COR-L47 (cell line): Measurements from ENCODE around the gene TPH1.

Experiments used
- DNase-seq: peaks from one replicate; lab custom pipeline; 2025; lab: John Stamatoyannopoulos, UW

Gene TPH1

DNA sequence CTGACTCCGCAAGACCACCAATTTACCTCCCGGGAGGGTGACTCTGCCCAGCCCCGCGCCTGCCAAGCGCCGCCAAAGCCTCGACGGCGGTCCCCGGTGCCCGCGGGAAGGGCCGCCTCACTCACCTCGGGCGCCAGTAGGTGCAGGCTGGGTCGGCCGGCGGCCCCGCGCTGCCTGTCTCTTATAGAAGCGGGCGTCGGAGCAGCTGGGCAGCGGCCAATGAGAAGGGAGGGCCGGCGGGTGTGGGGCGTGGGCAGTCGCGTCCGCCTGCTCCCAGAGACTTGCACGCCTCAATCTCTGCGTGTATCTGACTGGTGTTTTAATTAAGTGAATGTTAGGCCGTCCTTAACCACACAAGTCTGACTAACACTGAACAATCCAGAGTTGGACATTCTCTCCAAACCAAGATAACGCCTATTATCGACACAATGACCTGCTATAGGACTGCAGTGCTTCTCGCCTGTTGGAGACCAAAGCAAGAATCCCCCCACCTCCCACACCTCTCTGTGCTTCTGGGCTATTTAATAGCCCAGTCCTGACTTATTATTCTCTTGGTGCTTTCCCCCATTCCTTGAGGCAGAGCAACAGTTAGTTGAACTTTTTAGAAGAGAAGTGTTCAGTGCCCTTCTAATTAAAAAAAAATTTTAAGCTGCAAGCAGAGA lies at the start of gene TPH1:
TSS of gene TPH1 (minus strand) at position 154 of the 662 bp plus-strand sequence. CDS start 5,507 bp downstream, outside the sequence.
- DNase-seq, result no peak

DNA sequence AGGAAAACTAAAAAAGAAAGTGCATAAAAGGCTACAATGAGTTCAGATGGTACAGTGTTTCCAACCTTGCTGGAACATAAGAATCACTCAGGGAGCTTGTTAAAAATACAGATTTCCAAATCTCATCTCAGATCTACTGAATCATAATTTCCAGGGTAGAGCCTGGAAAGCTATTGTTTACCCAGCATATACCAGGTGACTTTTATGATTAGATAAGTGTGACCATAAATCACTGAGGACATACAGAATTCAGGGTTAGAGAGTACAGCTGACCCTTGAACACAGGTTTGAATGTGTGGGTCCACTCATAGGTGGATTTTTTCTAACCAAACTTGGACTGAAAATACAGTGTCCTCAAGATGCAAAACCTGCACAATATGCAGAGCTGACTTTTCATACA lies 47.9 kb upstream of the TPH1 start:
- DNase-seq, result no peak

DNA sequence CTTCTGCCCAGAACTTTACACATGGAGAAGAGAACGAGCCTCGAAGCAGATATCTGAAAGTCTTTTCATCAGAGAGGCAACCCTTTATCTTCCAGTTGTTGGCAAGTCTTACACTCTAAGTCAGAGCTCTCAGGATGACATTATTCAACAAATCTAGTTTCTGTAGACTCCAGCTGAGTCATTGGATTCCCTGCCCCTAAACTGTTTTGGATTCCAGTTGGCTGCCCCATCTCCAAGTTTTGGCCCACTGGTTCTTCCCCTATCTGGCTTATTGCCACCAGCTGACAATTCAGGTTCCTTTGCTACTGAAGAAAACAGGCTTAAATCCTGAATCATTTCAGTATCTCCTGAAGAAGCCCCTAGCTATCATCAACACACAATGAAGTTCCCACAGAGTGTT lies 45.7 kb upstream of the TPH1 start:
- DNase-seq, result no peak

DNA sequence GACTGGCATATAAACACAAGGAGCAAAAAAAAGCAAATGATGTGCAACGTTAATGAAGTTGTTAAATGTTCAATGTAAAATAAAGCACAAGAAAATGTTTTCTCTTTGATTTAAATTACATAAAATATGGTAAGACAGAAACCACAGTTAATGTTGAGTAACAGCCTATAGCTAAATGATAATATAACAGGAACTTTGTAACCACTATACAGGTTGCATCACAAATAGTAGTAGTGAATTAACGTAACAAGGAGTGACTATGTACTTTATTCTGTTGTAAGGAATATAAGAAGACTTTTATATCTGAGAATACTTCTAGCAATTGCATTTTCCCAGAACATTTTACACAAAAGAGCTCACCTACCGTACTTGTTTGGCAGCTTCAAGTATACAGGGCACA lies 42.9 kb upstream of the TPH1 start:
- no peak for DNase-seq

DNA sequence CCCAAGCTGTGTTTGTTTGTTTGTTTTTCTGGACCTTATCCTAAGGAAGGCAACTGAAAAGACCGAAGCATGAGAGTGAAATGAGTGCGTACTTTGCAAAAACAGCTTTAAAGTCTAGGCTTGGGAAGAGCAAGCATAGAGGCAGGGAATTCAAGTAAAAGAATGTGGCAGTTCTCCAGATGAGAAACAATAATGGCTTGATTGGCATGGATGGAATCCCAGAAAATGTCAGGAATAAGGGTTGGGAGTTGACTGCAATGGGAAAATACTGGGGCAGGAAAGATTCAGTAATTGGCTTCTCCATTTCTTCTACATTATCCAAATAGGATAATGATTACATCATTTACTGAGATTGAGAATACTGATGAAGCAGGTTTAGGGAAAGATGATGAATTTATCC lies 42.3 kb upstream of the TPH1 start:
- no peak for DNase-seq

DNA sequence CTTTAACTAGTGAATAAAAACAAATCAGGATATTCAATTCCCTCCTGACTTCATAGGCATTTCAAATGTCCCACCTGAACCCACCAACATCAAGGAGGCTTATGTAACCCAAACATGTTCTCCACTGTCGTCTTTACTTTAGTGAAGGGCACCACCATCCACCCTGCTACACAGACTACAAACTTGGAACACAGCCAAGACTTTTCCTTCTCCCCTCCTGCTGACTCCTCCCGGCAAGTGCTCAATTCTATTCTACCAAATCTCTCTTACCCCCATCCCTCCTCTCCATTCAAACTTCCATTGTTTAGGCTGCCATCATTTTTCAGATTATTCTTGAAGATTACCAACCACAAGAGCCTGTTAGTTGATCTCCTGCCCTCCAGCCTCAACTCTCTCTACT lies 35.5 kb upstream of the TPH1 start:
- DNase-seq, result peak; percentile 15

DNA sequence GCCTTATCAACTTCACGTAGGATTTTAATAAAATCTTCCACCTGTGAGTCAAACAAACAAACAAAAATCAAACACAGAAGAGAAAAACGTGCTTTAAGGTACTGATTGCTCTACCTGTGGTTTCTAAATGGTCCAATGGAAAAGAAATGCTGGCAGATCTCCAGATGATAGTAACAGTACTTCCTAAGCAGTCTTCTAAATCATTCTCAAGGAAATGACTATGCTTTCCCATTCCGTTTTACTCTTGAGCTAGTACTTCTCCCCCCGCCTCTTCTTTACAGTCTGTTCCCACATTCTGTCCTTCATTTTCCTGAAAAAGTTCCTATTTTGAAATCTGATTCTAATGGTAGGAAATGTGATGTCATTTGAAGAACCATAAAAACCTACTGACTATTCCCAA lies 34.4 kb upstream of the TPH1 start:
- no peak for DNase-seq

DNA sequence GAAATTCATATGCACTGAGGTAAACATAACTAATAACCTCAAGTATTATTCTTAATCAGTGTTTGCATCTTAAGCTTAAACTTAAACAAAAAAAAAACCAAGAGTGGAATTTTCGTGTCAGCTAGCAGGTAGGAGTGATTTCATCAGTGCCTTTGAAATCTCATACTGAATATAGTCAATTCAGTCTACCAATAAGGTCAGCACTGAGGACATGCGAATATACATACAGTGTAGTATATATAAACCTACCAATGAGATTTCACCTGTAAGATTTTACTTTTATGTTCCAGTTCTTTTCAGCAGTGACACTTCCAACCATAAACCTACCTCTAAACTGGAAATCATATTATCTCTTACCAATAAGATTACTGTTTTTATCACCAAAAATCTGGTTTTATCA lies 32.8 kb upstream of the TPH1 start:
- DNase-seq, result no peak

DNA sequence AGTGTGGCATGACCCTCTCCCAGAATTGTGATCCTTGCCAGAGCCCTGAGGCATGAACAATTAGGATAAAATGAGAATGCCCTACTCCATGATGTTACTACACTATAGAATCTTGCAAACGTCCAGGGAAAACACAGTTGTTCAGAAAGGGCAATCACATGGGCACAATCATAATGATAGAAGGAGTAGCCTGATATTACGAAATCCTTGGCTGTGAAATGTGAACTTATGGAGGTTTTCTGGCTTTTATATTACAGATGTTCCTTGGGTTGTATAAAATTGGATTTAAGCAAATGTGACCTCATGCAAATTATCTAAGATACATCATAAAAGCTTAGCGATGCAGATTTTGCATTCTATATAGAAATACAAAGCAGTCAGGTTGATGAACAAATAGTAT lies 29.4 kb upstream of the TPH1 start:
- no peak for DNase-seq

DNA sequence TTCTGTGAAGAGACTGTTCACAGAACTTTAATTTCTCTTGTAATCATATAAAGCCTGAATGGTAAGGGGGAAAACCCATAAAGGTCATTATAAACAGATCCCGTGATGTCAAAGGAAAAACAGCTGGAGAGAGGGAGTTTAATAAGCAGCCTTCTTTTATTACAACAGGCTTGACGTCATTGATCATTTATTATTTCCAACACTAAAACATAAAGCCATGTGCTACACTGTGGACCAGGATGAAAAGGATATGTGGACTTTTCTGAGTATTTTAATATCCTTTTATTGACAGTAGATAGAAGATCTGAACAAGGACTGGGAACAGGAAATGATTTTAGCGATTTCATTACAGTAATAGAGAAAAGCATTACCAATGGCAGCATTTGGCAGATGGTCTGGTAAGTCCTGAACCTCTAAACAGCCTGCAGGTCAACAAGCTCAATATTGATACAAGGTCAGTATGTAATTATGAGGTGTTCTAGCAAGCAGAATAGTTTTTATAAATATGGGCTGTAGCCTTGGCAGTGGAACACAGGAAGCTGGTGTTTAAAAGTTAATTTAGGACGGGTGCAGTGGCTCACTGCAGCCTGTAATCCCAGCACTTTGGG lies 25.1 kb upstream of the TPH1 start:
- peak; percentile 38 for DNase-seq

DNA sequence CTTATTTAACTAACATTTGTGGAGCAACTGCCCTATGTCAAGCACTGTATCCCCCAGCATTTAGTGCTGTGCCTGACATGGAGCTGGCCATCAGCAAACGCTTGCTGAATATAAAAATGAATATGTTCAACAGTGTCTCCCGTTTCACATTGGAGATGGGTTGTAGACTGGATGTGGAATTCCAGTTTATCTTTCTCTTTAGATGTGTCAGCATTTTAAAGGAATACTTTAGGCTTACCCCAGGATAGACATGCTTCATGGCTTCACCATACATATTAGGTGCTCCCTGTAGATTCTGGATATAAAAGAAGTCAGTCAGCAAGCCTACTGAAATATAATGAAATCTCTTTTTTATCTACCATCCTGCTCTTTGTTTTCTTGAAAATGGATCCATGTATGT lies 21.3 kb upstream of the TPH1 start:
- no peak for DNase-seq

DNA sequence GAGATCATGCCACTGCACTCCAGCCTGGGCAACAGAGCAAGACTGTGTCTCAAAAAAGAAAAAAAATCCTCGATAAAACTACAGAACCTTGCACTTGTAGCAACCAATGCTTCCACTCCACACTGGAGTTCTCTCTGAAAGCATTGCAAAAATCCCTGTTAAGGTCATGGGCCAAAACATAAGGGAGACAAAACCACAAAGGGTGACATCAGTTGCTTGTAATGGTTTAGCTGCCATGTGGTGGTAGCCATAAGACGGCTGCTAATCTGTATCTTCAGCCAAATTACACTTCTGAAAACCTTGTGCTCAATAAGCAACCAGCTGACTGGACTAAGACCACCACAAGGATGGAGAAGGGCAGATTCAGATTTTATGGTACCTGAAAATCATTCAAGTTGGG lies 20.6 kb upstream of the TPH1 start:
- no peak for DNase-seq

DNA sequence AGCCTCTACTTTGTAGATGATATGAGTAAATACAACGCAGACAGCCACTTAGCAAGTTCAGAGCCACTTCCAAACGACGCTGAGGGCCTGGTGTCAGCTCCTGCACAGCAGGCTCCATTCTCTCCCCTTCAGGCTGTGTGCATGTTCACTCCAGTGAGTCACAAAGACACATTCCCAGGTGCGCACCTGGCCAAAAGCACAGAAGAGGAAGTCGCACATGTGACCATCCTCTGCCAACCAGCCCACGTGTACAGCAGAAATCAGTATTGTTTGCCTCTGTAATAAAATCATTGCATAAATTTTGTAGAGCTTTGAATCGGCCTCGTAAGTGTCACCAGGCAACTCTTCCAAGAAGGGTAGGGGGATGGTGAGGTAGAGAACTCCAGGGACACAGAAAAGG lies 19.5 kb upstream of the TPH1 start:
- DNase-seq, result peak; percentile 77

DNA sequence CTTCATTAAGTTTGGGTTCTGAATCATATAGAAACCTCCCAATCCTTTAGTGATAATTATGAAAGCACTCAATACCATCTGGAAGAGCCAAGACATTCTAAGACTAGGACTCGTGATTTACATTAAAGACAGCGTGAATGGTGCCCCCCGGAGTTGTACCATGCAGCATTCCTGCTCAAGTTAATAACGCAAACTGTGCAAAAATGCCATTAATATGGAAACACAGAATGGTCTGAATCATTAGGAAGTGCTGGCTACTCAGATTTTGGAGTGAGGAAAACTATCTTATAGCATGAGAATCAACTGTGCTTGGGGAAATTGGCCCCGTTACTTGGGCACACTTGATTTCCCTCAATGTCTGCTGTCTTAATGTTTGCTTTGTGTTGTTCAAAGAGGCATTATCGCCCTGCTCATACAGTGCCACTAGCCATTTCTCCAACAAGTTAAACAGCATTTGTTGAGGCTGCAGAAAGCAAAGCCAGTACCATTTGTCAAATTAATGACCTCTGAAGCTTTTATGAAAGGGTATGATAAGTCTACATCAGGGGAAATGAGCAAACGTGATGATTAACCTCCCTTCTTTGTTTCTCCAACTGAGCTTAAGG lies 18.5 kb upstream of the TPH1 start:
- DNase-seq, result no peak

DNA sequence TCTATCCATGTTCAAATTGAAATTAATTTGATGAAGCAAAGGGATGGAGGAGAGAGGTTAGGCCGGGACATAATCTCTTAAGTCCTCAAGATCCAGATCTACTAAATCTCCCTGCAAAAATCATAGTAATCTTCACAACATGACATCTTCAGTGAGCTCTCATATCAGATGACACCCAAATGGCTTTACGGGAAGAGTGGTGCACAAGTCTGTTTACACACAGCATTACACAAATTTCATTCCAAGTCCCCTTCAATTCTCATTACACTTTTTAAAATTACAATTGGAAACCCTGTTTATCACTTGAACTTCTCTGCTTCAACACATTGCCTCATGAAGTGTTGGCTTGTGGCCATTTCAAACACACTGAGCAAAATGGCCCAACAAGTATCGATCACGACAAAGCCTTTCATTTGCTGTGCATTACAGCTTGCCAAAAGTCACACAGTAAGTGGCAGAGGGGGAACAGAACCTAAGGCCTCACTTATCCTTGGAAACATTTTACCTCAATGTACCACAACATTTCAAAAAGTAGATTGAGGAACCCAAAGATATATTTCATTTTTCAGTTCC lies 17.9 kb upstream of the TPH1 start:
- peak; percentile 29 for DNase-seq

DNA sequence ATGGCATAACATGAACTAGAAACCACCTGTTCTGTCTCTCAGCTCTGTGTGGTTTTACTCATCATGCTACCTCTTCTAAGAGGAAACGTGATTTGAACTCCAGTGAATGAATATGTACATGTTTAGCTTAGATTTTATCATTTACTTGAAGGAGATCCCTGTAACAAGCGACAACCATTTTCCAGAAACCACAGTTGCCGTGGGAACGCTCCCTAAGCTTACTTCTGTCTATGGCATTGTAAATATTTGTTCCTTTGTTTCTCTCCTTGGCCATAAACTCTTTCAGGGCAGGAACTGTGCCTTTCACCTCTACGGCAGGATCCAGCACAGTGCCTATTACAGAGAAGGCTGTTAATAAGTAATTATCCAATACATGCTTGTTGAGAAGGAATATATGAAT lies 17.1 kb upstream of the TPH1 start:
- no peak for DNase-seq

DNA sequence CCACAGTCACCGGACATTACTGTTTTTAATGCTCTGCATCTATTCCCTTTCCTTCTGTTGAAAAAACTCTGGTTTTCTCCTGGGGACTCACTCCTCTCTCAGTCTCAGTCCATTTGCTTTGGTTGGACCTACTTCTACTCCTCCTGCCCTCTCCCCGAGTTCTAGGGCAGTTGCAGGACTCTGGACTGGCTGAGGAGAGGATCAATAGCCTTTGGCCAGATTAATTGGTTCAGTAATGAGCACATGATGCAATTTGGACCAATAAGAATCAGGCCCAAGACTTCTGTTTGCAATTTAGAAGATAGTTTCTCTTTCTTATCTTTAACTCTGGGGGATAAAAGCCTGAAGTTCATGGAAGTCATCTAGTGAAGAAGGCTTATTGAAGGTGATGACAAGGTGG lies 15.3 kb upstream of the TPH1 start:
- no peak for DNase-seq

DNA sequence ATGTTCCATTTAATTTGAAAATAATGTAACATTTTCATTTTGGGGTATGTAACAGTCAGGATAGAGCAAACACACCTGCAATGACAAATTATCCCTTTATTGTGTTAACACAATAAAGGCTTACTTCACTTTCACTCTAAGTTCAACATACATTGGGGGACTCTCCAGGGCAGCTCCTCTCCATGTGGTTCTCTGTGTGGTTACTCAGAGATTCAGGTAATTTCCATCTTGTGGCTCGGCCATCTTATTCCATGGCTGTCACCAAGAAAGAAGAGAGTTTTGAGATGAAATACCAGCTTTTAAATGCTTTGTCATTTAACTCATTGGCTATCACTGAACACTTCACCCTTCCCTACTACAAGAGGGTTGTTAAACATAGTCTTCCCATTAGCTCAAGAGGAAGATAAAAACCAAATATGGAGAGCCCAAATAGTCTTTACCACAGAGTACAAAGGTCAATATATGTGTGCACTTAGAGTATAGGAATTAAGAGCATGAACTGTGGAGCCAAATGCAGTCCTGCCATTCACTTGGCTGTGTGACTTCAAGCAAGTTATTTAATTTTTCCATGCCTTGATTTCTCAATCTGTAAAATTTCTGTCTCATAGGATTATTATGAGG lies 10.6 kb upstream of the TPH1 start:
- no peak for DNase-seq

DNA sequence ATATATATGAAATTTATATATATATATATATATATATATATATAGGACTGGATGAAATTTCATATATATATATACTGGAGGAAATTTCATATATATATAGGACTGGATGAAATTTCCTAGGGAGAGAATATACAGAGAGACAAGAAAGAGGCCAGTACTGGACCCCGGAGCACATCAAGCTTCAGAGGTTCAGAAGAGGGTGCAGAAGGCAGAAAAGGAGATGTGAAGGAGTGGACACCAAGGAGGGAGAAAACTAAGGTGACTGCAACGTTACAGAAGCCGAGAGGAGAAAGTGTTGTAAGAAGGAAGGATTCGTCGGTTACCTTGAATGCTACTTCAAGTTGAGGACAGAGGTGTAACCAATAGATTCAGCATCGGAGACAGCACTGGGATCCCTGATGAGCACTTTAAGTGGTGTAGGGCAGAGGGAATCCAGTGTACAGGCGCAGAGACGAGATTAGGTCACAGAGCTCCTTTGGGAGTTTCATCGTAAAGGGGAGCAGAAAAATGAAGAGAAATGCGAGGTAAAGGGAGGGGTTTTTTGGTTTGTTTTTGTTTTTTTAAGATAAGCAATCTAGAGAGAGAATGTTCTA lies 8.5 kb upstream of the TPH1 start:
- DNase-seq, result no peak

DNA sequence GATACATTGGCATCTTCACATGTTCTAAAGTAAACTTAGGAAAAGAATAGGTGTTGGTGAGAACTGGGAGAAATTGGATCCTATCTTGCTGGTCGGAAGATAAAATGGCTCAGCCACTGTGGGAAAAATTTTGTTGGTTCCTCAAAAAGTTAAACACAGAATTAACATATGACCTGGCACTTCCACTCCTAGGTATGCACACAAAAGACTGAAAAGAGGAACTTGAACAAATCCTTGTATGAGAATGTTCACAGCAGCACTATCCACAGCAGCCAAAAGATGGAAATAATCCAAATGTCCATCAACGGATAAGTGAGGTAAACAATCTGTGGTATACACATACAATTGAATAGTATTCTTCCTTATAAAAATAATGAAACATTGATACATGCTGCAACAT lies 4.8 kb upstream of the TPH1 start:
- DNase-seq, result no peak

DNA sequence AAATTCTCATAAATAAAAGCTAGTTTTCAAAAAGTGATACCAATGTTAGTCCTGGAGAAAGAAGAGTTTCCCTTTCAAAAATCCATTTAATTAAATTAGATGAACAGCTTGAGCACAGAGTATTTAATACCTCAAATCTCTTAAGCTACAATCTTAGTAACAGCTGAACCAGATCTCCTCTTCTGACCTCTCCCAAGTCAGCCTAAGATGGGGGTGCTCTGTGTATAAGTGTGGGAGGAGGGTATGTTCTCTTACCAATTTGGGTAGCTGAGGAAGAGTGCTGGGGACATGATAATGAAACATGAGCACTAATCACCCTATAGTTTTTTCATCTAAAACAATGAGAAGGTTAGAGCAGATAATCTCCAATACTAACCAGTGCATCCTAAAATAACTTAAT lies 9.6 kb downstream of the TPH1 start:
- no peak for DNase-seq

DNA sequence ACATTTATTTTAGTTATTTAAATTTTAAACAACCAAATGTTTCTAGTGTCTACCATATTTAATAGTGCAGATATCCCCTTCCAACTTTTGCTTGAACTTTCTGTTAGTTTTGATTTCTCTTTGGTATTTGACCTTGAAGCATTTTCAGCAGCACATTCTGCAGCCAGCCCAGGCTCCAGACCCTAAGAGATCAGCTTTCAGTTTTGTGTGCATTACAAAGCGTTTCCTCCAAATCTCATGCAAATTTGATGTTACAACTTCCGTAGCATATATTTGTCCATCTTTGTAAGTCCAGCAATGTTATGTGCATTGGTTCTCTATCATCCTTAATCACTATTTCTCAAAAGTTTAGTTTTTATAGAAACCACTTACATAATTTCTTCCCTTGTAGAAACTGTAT lies 18.6 kb downstream of the TPH1 start:
- no peak for DNase-seq

DNA sequence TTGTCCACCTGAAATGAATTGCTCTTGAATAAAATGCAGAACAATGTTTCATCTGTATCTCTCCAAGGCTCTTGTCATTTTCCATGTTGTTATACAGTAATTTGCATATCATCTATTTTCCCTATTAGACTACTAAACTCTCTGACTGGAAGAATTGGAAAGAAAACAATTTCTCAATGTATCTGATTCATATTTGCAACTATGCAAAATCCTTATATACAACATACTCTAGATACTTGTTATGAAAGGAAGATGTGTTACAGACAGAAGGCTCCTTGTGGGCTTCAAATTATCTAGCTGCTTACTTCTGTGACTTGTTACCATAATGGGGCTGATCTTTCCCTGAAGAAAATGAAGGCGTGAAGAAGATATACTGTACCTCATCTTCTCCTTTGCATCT lies 23.6 kb downstream of the TPH1 start:
- DNase-seq, result no peak
